ENCODE data around the gene LRRC74B. TPM values are rescaled to one million over a fixed set of nuclear protein-coding genes. Genes with fewer than 3 reads are reported as not detected.

Gene LRRC74B
- total RNA-seq, 4 donors from 2014 or later = not detected

DNA sequence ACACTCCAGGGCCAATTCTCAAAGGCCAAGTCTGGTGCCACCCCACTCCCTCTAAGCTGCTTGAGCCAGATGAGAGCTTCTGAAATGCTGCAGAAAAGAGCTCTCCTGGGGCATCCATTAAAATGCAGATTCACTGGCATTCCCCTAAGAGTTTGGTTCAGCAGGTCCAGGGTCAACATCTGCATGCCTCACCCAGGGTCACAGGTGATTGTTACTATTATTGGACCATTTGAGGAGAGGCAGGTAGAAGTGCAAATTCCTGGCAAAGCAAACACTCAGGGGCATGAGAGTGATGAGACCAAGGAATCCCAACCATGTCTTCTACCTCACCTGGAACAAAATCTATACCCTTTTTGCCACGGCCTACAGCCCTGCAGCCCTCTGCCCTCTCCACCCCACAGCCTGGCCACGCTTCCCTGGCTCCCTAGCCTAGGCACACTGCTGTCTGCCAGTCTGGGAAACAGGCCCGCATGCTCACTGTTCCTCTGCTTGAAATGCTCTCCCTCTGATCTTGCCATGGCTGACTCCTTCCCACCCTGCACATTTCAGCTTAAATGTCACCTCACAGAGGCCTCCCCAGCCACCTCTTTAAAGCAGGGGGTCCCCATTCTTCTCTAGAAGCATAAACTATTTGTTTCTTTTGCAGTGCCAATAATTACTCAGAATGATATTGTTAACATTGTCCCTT, 35.2 kb upstream of the LRRC74B start:
- TF ChIP-seq, protein P1, sequence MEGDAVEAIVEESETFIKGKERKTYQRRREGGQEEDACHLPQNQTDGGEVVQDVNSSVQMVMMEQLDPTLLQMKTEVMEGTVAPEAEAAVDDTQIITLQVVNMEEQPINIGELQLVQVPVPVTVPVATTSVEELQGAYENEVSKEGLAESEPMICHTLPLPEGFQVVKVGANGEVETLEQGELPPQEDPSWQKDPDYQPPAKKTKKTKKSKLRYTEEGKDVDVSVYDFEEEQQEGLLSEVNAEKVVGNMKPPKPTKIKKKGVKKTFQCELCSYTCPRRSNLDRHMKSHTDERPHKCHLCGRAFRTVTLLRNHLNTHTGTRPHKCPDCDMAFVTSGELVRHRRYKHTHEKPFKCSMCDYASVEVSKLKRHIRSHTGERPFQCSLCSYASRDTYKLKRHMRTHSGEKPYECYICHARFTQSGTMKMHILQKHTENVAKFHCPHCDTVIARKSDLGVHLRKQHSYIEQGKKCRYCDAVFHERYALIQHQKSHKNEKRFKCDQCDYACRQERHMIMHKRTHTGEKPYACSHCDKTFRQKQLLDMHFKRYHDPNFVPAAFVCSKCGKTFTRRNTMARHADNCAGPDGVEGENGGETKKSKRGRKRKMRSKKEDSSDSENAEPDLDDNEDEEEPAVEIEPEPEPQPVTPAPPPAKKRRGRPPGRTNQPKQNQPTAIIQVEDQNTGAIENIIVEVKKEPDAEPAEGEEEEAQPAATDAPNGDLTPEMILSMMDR (IDR thresholded peaks at IDR 0.05; ENCODE audit: low read depth) = no peak

DNA sequence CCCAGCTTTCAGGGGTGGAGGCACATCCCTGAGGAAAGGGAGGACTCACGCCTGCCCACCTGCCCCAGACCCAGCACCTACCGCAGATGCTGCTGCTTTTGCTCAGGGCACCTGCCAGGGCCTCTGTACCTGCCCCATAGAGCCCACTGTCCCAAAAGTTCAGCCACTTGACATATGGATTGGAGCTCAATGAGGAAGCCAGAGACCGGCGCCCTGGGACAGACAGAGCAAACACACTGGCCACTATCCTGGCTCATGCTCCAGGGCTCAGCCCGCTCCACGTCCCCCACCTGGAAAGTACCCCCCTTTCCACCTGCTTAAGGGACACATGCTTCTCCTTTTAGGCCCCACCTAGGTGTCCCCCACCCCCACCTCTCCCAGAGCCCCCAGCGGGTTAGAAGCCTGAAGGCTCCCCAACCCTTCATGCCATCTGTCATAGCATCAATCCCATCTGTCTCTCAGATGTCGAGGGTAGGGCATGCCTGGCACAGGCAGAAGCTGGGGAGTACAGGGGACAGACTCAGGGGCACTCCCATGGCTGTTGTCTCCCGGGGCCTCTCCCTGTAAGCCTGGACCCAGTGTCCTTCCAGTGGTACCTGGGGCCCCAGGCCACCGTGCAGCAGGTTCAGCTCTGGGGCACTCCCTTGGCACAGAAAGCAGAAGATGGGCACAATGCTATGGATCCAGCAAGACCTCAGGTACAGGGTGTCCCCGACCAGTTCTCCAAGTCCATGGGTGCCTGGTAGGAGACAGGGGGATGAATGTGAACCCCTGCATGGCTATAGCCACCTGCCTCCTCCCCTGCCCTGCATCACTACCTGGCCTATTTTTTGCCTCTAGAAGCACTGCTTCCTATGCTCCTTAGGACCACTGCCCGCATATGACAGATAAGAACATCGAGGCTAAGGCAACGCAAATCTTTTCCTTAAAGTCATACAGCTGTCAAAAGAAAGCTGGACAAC, 33.0 kb upstream of the LRRC74B start:
- TF ChIP-seq, protein P1 (IDR thresholded peaks at IDR 0.05; ENCODE audit: low read depth) = no peak

- TF ChIP-seq, protein P1 (IDR thresholded peaks at IDR 0.05; ENCODE audit: low read depth) = no peak
These were observed 32.0 kb upstream of the LRRC74B start for GRCh38 chr22:21013657-21014201.

GRCh38 chr22:21014202-21014725, 31.5 kb upstream of the LRRC74B start:
- TF ChIP-seq, protein P1 (IDR thresholded peaks at IDR 0.05; ENCODE audit: low read depth) = no peak

GRCh38 chr22:21014726-21015465, 30.9 kb upstream of the LRRC74B start, which contains the start of gene P2RX6:
P2RX6 (plus strand) TSS chr22:21015165; CDS start chr22:21015175, 10 bp downstream.
- TF ChIP-seq, protein P1 (IDR thresholded peaks at IDR 0.05; ENCODE audit: low read depth) = no peak

GRCh38 chr22:21015466-21016006, 30.2 kb upstream of the LRRC74B start:
- TF ChIP-seq, protein P1 (IDR thresholded peaks at IDR 0.05; ENCODE audit: low read depth) = no peak
